GM23338 (cell line): ENCODE data around the gene C1QTNF8. TPM values are rescaled to one million over a fixed set of nuclear protein-coding genes. Genes with fewer than 3 reads are reported as not detected.

Experiments used
- ATAC-seq: fragments of 200-7000 bp; cut with Tn5 transposase; 3 replicates; pipeline ENCODE4 v1.9.1; 2020
- DNase-seq: peaks from one replicate; pipeline ENCODE4 v3.0.0-alpha.2; 2015; ENCODE audit warnings: low spot score
- H2AFZ ChIP-seq: fragments of 200-600 bp; sonication (generic); 2 replicates; pipeline ENCODE4 v1.8.0; 2016; ENCODE audit warnings: antibody characterized with exemption, mild to moderate bottlenecking, moderate library complexity
- H3F3A ChIP-seq: fragments of 200-600 bp; sonication (generic); replicated peaks from 2 replicates; pipeline ENCODE4 v1.8.0; 2017; ENCODE audit warnings: antibody characterized with exemption, mixed run types, low read depth
- H3K27ac ChIP-seq: fragments of 200-600 bp; sonication (generic); 2 replicates; pipeline ENCODE4 v1.6.1; 2016; ENCODE audit warnings: low read depth
- H3K27me3 ChIP-seq: fragments of 200-600 bp; sonication (generic); 2 replicates; pipeline ENCODE4 v1.8.0; 2016; ENCODE audit warnings: mild to moderate bottlenecking, mixed run types, moderate library complexity; ENCODE audit not compliant: insufficient read depth
- H3K36me3 ChIP-seq: fragments of 200-600 bp; sonication (generic); 2 replicates; pipeline ENCODE4 v1.8.0; 2016; ENCODE audit warnings: mild to moderate bottlenecking; ENCODE audit not compliant: insufficient read depth
- H3K4me1 ChIP-seq: fragments of 200-600 bp; sonication (generic); 2 replicates; pipeline ENCODE4 v1.8.0; 2016; ENCODE audit warnings: mild to moderate bottlenecking, moderate library complexity; ENCODE audit not compliant: insufficient read depth
- H3K4me2 ChIP-seq: fragments of 200-600 bp; sonication (generic); 2 replicates; pipeline ENCODE4 v1.7.1; 2017; ENCODE audit warnings: mixed run types
- H3K4me3 ChIP-seq: fragments of 200-600 bp; sonication (generic); 2 replicates; pipeline ENCODE4 v1.6.1; 2016; ENCODE audit warnings: mixed run types
- H3K79me2 ChIP-seq: fragments of 200-600 bp; sonication (generic); replicated peaks from 2 replicates; pipeline ENCODE4 v1.8.0; 2017; ENCODE audit warnings: mild to moderate bottlenecking; ENCODE audit not compliant: insufficient read depth
- H3K9me2 ChIP-seq: fragments of 200-600 bp; sonication (generic); 2 replicates; pipeline ENCODE4 v1.8.0; 2017; ENCODE audit not compliant: insufficient read depth
- H4K20me1 ChIP-seq: fragments of 200-600 bp; sonication (generic); replicated peaks from 2 replicates; pipeline ENCODE4 v1.8.0; 2017; ENCODE audit warnings: mild to moderate bottlenecking; ENCODE audit not compliant: insufficient read depth
- H3K27ac Mint-ChIP-seq: 2 replicates; pipeline ENCODE4 v1.8.0; 2020; ENCODE audit warnings: inconsistent platforms, mild to moderate bottlenecking, moderate library complexity, mixed read lengths
- H3K27me3 Mint-ChIP-seq: 3 replicates; pipeline ENCODE4 v1.8.0; 2022; ENCODE audit warnings: low read depth, mild to moderate bottlenecking, moderate library complexity, mixed read lengths, inconsistent platforms; ENCODE audit not compliant: insufficient read depth, poor library complexity
- H3K36me3 Mint-ChIP-seq: 3 replicates; pipeline ENCODE4 v1.8.0; 2021; ENCODE audit warnings: low read depth, mild to moderate bottlenecking, inconsistent platforms, moderate library complexity, mixed read lengths
- H3K4me1 Mint-ChIP-seq: 3 replicates; pipeline ENCODE4 v1.8.0; 2020; ENCODE audit warnings: mild to moderate bottlenecking, inconsistent platforms, mixed read lengths
- H3K4me3 Mint-ChIP-seq: 3 replicates; pipeline ENCODE4 v1.8.0; 2021; ENCODE audit warnings: moderate library complexity, mild to moderate bottlenecking, inconsistent platforms, mixed read lengths
- H3K9me3 Mint-ChIP-seq: 3 replicates; pipeline ENCODE4 v1.8.0; 2020; ENCODE audit warnings: moderate library complexity, mild to moderate bottlenecking, inconsistent platforms, mixed read lengths
- CREB1 ChIP-seq: fragments of 250-450 bp; sonication (Bioruptor Pico); IDR thresholded peaks from 2 replicates; pipeline ENCODE4 v1.5.0; 2020; ENCODE audit warnings: low read depth, mild to moderate bottlenecking, moderate library complexity
- CTCF ChIP-seq, 2 experiments: fragments of 200-600 bp in 1 of 2; sonication (generic) in 1 of 2; conservative IDR thresholded peaks; 2 replicates each; pipeline versions ENCODE4 v1.5.1 to v1.6.1; 2016 to 2017; ENCODE audit warnings: antibody characterized with exemption in 2 of 2, low read depth in 2 of 2, mild to moderate bottlenecking in 2 of 2, moderate library complexity in 1 of 2
- EZH2 ChIP-seq: fragments of 200-600 bp; sonication (generic); IDR thresholded peaks from one replicate; pipeline ENCODE4 v1.8.0; 2017; ENCODE audit warnings: antibody characterized with exemption, mild to moderate bottlenecking, low read depth; ENCODE audit not compliant: unreplicated experiment
- EZH2phosphoT487 ChIP-seq: fragments of 200-600 bp; sonication (generic); IDR thresholded peaks from one replicate; pipeline ENCODE4 v1.8.1; 2018; ENCODE audit warnings: antibody characterized with exemption; ENCODE audit not compliant: unreplicated experiment
- JUNB ChIP-seq: IDR thresholded peaks from one replicate; pipeline ENCODE4 v1.6.1; 2016; ENCODE audit warnings: antibody characterized with exemption; ENCODE audit not compliant: unreplicated experiment
- NANOG ChIP-seq: IDR thresholded peaks from 2 replicates; pipeline ENCODE4 v1.6.1; 2016; ENCODE audit warnings: antibody characterized with exemption, borderline replicate concordance
- POLR2AphosphoS5 ChIP-seq: IDR thresholded peaks from 2 replicates; pipeline ENCODE4 v1.6.1; 2016; ENCODE audit warnings: antibody characterized with exemption, low read depth
- REST ChIP-seq: IDR thresholded peaks from one replicate; pipeline ENCODE4 v1.6.1; 2018; ENCODE audit warnings: antibody characterized with exemption; ENCODE audit not compliant: unreplicated experiment
- STAT1 ChIP-seq: IDR thresholded peaks from one replicate; pipeline ENCODE4 v1.6.1; 2016; ENCODE audit warnings: antibody characterized with exemption; ENCODE audit not compliant: unreplicated experiment
- ZNF114 ChIP-seq: fragments of 250-450 bp; sonication (Bioruptor Pico); IDR thresholded peaks from 2 replicates; pipeline ENCODE4 v1.5.0; 2020; ENCODE audit warnings: mild to moderate bottlenecking, moderate library complexity
- ZNF462 ChIP-seq: fragments of 250-450 bp; sonication (Bioruptor Pico); IDR thresholded peaks from 2 replicates; pipeline ENCODE4 v1.5.0; 2020; ENCODE audit warnings: mild to moderate bottlenecking, moderate library complexity
- polyA plus RNA-seq: library from polyadenylated mRNA; unstranded; fragments of >200 nt; fragmentation: Nextera tagmentation; extraction: Ambion mirVana; gene quantifications from 2 replicates; pipeline ENCODE4 v1.2.1, GENCODE V29; 2016
- total RNA-seq: library from RNA; depleted of rRNA; stranded (reverse); fragments of >200 nt; shearing (Covaris generic); gene quantifications from 2 replicates; pipeline ENCODE4 v1.2.3, GENCODE V29; 2014

The C1QTNF8 gene
- total and polyA plus RNA-seq, 2 experiments from 2014 or later: not detected

GRCh38 chr16:1129106-1129960 is 33.3 kb upstream of the C1QTNF8 start:
- Histone ChIP-seq H3K36me3 (no peaks in the 10 kb centered on the region), H3K27me3 (no peaks in the 10 kb centered on the region), H3K4me2 (no peak overlapping the region), H3K27ac (no peak overlapping the region), H3K79me2 (no peaks in the 10 kb centered on the region), H3K9me2 (no peaks in the 10 kb centered on the region), H3K4me3 (no peak overlapping the region), H3F3A (no peaks in the 10 kb centered on the region), H2AFZ (no peak overlapping the region), H3K4me1 (no peaks in the 10 kb centered on the region), H4K20me1 (no peaks in the 10 kb centered on the region)
- H3K9me3 Mint-ChIP-seq: no peaks in the 10 kb centered on the region
- ATAC-seq (no peak), DNase-seq (no peak)
- no peaks in the 10 kb centered on the region for H3K36me3 Mint-ChIP-seq
- TF ChIP-seq EZH2 (no peak), STAT1 (no peak), POLR2AphosphoS5 (no peak), JUNB (no peak), REST (no peak), ZNF114 (CRISPR knock-in tag) (no peak), CTCF (conservative IDR thresholded peaks at IDR 0.05; ENCODE audit: low read depth in 2 of 2) (no peak), EZH2phosphoT487 (no peak), ZNF462 (CRISPR knock-in tag) (no peak), CREB1 (CRISPR knock-in tag) (no peak), NANOG (no peak)
- H3K4me3 Mint-ChIP-seq: no peak overlapping the region
- no peak overlapping the region for H3K27ac Mint-ChIP-seq
- H3K27me3 Mint-ChIP-seq: peaks cover 5% of the 10 kb centered on the region
- H3K4me1 Mint-ChIP-seq: no peaks in the 10 kb centered on the region
